Ammon's horn (tissue), 1 donor: Measurements from ENCODE around the gene GNG7.
"Not testable (repeated sequence)": the region's sequence is repeated elsewhere in the genome, so short reads cannot be mapped to it uniquely, and the experiment has no call there.

Experiments used
- DNase-seq: peaks from one replicate; pipeline ENCODE4 v3.0.0-alpha.2; 2016; ENCODE audit warnings: low spot score

The GNG7 gene

DNA sequence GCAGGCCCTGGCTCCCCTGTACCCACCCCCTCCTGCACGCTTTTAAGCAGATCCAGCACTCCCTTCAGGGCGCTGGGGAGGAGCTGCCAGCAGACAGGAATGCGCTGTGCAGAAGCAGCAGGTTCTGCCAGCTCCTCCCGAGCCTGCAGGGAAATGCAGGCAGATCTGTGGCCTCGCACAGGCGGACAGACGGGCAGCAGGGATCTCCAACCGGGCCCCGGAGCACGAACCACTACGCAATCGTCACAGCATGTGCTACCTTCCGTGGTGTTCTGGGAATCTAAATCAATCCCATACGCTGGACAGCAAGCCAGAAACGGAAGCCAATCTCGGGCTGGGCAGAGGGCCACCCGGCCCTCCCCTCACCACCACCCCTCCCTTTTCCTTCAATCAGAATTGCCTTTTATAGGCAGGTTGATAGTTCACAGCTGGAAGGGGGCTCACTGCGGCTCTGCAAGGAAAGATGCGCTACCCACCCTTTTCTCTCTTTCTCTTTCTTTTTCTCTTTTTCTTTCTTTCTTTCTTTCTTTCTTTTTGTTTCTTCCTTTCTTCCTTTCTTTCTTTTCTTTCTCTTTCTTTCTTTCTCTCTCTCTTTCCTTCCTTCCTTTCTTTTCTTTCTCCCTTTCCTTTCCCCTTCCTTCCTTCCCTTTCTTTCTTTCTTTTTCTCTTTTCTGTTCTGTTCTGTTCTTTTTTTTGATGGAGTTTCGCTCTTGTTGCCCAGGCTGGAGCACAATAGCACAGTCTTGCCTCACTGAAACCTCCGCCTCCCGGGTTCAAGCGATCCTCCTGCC lies 99.9 kb downstream of the GNG7 start:
- DNase-seq, result peak; percentile 78

DNA sequence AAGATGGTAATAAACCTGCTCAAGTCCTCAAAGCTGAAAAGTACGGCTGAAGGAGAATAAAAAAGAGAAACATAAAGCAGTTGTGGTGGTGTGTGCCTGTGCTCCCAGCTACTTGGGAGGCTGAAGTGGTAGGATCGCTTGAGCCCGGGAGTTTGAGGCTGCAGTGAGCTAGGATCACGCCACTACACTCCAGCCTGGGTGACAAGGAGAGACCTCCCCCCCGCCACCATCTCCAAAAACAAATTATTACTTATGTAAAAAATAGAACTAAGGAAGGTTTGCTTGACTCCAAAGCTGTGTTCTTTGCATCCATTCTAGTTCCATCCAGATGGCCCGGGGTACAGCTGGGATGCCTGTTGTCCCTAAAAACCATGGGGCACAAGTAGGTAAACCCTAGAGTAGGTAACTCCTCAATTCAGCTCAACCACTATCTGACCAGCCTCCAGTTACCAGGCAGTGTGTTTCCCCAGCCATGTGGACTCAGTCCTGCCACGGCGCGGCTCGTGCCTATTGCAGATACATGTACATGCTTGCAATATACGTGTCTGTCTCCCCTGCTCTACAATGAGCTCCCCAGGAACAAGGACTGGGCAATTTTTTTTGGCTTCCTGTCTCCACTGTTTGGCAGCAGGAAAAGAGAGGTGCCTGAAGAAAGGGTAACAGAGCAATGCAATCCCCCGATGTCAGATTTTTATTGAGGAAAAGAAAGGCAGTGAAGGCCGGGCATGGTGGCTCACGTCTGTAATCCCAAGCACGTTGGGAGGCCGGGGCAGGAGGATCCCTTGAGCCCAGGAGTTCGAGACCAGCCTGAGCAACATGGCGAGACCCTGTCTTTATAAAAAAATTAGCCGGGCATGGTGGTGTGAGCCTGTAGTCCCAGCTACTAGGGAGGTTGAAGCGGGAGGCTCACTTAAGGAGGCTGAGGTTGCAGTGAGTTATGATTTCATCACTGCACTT lies 101.3 kb downstream of the GNG7 start:
- no peak for DNase-seq

DNA sequence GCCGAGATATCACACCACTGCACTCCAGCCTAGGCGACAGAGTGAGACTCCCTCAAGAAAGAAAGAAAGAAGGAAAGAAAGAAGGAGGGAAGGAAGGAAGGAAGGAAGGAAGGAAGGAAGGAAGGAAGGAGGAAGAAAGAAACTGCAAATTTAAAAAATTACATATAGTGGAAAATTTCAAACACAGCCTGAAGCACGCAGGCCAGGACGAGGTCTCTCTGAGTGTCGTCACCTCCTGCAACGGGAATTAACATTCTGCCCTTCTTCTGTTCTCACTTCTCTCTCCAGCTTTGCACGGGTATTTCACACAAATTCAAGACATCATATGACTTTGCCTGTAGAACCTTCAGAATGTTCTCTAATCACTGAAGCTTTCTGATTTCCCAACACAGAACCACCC lies 108.2 kb downstream of the GNG7 start:
- no peak for DNase-seq

DNA sequence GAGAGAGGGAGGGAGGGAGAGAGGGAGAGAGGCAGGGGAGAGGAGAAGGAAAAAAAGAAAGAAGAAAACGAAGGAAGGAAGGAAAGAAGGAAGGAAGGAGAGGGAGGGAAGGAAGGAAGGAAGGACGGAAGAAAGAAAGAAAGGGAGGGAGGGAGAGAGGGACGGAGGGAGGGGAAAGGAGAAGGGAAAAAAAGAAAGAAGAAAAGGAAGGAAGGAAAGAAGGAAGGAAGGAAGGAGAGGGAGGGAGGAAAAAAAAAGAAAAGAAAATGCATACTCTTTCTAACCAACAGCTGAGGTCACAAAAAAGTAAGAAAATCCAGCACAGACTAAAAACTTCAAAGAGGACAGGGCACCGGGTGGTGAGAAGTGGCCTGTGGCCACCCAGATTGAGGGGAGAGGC lies 109.7 kb downstream of the GNG7 start:
- no peak for DNase-seq

DNA sequence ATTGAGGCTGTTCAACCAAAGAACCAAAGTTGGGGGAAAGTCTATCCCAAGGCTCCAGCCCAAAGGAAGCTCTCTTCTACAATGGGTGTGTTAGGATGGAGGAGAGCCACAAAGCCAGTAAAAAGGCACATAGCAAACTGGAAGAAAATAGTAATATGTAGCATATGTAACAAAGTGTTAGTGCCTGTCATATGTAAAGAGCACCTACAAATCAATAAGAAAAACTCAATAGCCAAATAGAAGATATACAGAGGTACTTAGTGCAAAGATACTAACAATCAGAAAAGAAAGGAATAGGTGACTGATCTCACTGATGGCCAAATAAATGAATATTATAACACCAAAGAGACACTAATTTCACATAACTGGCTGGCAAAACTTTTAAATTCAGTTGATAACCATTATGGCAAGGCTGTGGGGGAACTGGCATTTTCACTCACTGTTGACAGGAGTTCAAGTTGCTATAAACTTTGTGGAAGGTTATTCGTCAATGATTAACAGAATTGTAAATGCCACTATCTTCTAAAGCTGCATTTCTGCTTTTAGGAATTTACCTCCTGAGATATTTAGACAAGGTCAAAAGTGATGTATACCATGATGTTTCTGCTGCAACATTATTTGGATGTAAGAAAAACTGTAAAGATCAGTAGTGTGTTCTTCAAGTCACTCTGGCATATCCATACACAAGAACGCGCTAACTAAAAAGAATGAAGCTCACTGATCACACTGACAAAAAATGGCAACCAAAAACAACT lies 110.8 kb downstream of the GNG7 start:
- no peak for DNase-seq

DNA sequence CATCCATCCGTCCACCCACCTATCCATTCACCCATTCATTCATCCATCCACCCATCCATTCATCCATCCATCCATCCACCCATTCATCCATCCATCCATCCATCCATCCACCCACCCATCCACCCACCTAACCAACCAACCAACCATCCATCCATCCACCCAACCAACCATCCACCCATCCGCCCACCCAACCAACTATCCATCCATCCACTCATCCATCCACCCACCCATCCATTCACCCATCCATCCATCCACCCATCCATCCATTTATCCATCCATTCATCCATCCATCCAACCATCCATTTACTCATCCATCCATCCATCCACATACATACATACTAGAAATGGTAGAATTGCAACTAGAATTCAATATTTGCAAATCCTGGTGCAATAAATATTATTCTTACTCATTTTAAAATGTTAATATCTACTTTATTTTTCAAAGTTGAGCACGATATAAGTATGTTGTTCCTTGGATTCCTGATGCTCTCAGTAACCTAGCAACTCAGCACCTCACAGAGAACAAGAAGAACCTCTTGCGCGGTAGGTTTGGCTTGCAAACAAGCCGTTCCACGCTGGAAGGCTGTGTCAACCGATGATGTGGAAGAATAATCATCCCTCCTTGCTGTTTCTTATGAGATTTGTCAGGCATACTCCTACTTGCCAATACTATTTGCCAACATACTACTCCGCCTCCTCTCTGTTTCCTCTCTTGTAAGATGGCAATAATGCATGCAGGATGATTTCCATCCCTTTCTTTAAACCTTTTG lies 111.7 kb downstream of the GNG7 start:
- no peak for DNase-seq

DNA sequence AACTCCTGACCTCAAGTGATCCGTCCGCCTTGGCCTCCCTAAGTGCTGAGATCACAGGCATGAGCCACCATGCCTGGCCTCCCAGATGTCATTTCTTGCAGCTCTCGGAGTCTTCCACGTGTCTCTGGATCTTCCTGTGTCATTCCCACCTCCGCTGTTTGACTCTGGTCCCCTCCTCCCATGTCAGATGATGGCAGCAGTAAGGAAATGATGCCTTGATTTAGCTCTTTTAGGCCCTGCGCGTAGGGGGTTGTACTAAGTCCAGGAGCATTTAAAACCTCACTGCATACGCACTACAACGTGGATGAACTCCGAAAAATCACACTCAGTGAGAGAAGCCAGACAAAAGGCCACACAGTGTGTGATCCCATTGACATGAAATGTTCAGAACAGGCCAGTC lies 113.1 kb downstream of the GNG7 start:
- no peak for DNase-seq

DNA sequence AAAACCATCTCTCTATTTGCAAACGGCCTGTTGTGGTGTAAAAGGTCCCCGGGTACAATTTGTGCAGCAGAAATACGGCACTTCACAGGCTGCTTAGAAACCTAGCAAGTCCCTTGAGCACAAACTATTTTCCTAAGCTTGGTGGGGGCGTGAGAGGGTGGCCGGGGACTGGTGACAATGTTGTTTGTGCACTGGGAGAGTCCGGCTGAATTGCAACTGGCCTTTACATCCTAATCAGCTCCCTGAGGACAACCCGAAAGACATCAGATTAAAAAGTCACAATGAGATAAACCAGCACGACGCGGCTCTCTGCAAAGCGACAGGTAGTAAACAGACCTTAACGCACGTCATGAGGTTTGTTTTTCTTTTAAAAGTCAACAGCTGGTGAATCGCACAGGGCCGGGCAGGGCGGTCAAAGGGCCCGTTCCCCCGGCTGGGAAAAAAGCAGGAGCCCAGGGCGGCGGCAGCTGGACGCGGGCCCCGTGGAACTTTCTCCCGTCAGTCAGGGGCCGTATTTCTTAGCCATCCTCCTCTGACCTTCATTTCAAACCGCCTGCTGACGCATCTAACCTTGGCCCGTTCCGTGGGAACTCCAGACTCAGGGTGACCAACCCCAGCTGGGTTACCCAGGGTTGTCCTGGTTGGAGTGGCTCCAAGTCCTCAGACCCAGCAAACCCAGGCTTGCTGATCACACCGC lies 114.3 kb downstream of the GNG7 start:
- DNase-seq, result no peak

DNA sequence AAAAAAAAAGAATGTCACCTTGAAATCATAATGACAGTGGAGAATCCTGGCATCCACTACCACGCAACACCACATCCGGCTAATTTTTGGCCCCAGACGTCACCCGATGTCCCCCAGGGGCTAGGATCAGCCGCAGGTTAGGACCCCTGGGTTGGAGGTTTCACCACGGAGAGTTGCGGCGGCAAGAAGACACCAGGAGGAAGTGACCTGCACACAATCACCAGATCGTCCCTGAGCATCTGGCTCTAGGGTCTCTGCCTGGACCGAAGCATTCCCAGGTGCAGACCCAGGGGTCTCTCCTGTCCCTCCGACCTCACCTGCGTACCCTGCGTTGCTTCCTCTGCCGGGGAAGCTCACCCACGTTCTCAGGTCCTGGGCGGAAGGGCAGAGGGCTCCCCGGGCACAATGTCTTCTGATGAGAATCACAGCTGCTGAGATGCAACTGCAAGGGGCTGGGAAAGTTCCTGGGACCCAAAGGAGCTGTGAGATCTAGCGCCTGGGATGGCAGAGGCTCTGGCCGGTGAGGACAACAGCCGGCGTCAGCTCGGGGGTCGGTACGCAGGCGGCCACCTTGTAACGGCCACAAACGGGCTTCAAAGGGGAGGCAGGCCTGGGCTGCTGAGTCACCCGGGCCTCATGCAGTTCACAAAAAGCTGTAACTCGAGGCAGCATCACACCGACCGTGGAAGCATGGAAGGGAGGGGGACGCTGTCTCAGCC lies 115.3 kb downstream of the GNG7 start:
- DNase-seq, result no peak

DNA sequence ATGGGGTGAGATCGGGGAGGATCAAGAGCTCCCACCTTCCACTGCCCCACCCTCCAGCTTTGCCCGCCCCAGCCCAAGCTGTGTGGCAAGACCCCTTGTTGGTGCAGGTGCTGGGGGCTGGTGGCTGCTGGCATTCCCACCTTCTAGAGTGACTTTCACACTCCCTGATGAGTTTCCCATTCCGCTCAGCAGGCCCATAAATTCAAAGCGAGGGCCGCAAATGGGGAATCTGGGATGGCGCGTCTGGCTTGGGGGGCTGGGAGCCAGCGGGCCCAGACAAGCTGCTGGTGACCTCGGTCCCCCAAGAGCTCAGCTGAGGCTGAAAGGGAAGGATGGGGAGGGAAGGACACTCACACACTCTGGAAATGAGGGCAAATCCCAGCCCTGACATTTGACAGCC lies 116.3 kb downstream of the GNG7 start:
- no peak for DNase-seq

DNA sequence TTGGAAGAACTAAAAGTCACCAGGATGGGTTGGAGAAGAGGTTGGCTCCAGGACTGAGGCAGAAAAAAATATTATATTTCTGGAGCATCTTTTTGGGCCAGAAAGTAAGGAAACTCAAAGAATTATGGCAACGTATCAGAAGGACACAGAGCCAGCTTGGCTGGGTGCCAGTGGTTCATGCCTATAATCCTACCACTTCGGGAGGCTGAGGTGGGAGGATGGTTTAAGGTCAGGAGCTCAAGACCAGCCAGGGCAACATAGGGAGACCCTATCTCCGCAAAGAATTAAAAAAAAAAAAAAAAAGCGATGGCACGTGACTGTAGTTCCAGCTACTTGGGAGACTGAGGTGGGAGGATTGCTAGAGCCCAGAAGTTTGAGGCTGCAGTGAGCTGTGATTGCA lies 118.5 kb downstream of the GNG7 start:
- no peak for DNase-seq

DNA sequence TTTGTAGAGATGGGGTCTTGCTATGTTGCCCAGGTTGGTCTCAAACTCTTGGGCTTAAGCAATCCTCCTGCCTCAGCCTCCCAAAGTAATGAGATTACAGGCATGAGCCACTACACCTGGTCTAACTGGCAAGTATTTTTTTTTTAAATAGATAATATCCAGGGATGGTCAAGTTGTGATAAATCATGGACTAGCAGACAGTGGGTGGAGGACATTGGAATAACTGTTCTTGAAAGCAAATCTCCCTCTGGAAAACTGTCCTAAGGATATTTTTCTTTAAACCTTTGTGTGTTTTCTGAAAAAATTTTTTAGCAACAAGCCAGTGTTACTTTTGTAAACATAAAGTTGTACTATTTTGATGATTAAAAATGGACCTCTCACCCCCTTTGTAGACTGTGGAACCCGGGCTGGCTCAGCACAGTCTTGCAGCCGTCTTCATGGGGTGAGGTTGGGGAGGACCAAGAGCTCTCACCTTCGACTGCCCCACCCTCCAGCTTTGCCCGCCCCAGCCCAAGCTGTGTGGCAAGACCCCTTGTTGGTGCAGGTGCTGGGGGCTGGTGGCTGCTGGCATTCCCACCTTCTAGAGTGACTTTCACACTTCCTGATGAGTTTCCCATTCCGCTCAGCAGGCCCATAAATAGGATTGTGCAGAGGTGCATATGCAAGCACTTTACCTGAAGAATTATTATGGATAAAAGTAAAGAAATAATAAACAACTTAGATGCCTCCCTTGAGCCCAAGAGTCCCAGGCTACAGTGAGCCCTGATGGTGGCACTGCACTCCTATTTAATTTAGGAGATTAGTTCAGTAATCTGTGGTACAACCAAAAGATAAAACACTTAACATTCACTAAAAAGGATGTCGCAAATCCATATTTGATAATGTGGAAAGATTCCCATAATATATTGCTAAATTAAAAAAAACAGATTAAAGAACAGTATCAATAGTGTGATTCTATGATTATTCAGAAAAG lies 119.2 kb downstream of the GNG7 start:
- no peak for DNase-seq

DNA sequence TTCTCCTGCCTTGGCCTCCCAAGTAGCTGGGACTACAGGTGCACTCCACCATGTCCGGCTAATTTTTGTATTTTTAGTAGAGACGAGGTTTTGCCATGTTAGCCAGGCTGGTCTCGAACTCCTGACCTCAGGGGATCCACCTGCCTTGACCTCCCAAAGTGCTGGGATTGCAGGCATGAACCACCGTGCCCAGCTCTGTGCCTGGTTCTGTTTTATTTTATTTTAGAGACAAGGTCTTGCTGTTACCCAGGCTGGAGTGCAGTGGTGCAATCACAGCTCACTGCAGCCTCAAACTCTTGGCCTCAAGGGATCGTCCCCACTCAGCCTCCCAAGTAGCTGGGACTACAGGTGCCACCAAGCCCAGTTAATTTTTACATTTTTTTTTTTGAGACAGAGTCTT lies 122.1 kb downstream of the GNG7 start:
- not testable (repeated sequence) for DNase-seq

DNA sequence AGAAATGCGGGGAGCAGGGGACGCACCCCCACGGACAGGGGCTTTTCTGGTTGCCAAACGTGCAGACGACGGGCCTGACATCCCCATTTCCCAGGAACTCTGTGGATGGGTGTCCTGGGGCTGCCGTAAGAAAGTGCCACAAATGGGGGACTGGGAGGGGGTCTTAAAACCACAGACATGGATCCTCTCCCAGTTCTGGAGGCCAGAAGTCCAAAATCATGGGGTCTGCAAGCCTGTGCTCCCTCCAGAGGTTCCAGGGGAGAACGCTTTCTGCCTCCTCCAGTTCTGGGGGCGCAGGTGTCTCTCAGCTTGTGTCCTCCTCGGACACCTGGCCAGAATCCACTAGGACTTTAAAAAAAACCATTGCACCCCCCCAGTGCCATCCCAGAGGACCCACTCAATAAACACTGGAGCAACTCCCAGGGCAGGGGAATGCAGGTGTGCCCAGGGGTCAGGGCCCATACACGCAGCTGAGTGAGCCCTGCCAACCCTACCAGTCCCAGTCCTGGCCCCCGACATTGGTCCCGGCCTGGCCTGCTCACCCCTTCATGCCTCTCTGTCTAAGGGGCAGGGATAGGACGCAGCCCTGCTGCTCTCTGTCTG lies 122.7 kb downstream of the GNG7 start:
- DNase-seq, result no peak

DNA sequence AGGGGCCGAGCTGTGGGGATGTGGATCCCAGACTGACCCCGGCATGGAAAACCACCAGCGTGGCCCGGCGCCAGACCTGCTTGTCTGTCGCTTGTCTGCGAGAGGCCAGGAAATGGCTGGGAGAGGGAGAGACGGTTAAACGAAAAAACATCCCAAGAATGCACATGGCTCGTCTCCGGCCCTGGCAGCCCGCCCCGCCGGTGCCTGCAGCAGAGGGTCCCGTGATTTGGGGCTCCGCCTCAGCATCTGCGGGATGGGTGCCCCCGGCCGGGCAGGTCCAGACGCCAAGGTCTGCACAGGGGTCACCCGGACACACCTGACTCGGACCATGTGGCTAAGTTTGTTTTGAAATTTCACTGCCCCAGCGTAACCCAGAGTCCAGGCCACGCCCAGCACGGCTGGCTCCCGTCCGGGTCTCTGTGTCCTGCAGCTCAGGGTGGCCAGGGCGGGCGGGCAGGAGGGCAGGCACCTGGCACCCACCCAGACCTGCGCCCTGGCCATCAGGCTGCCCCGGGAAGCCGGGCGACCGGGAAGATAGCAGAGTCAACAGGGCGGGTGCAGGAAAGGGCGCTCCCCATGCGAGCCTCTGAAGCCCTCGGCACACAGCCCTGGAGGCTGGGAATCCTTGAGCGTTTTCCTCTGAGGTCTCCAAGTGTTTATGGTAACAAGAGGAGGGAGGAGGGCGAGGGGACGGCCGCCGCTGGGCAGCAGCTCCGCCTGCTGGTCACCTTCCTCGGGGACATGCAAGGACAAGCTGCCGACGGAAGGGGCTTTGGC lies 123.4 kb downstream of the GNG7 start:
- peak; percentile 89 for DNase-seq

DNA sequence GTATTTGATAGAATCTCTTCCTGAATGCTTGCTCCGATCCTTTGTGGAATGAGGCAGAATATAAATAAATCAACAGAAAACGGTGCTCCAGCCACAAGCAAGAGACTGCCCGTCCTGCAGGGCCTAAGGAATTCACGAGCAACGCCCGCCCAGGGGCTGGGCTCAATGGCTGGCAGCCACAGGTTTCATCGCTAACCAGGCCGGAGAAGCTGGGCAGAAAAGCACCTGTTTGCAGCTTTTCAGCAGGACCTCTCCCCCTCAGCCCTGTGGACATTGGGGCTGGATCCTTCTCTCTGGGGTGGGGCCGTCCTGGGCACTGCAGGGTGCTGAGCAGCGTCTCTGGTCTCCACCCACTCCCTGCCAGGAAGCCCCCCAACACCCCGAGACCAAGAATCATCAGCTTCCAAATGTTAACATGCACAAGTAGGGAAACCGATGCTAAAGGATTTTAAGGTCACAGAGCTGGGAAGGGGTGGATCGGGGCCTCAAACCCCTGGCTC lies 124.1 kb downstream of the GNG7 start:
- DNase-seq, result no peak

DNA sequence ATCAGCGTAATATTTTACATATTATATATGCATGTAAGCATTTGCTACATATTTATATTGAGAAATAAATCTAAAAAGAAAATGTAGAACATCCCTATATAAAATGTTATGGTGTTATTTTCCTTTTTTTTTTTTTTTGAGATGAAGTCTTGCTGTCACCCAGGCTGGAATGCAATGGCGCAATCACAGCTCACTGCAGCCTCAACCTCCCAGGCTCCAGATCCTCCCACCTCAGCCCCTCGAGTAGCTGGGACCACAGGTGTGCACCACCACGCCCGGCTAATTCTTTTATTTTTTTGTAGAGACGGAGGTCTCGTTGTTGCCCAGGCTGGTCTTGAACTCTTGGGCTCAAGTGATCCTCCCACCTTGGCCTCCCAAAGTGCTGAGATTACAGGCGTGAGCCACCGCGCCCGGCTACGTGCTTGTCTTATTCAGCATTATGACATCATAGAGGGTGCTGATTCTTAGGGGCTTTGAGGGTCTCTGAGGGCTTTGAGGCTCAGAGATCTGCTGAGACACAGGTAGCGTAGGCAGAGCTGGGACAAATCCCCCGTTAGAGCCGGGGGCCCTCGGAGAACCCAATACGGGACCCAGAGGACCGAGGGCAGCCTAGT lies 124.7 kb downstream of the GNG7 start:
- DNase-seq, result no peak
